GM10248 (cell line): ENCODE results near the gene BRWD1.

Experiments
- CTCF ChIA-PET: fragments of 300-600 bp; sonication (Branson Sonifier 250); formaldehyde crosslinking; extraction: SDS; loops from one replicate; lab custom pipeline; 2021; ENCODE audit warnings: antibody characterized with exemption; lab: Yijun Ruan, JAX
- POLR2A ChIA-PET: fragments of 350-650 bp; sonication (Branson Sonifier 250); formaldehyde crosslinking; extraction: SDS; loops from one replicate; lab custom pipeline; 2020; ENCODE audit warnings: antibody characterized with exemption; lab: Yijun Ruan, JAX
- DNase-seq: peaks from one replicate; pipeline ENCODE4 v3.0.0; 2012; ENCODE audit errors: extremely low spot score
- TF ChIP-seq, protein P1 (sequence below): IDR thresholded peaks from 2 replicates; pipeline ENCODE4 v1.5.1; 2012; ENCODE audit warnings: mild to moderate bottlenecking, low read depth; ENCODE audit errors: extremely low read depth, missing control alignments, control extremely low read depth

BRWD1 gene

DNA sequence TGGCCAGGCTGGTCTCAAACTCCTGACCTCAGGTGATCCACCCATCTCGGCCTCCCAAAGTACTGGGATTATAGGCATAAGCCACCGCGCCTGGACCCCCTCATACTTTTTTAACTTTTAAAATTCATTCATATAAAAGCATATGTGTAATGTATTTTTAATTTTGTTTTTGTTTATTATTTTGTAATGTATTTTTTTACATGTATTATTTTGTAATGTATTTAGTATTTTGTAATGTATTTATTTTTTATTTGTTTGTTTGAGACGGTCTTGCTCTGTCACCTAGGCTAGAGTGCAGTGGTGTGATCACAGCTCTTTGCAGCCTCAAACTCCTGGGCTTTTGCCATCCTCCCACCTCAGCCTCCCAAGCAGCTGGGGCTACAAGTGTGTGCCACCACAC, 12.0 kb upstream of the BRWD1 start:
- ChIA-PET POLR2A (interaction anchor here (0.7 kb wide), 1 partner anchor 14 kb away, joined by 3 read pairs; no protein-coding TSS in a partner anchor), CTCF (no interaction called here)
- TF ChIP-seq, protein P1, sequence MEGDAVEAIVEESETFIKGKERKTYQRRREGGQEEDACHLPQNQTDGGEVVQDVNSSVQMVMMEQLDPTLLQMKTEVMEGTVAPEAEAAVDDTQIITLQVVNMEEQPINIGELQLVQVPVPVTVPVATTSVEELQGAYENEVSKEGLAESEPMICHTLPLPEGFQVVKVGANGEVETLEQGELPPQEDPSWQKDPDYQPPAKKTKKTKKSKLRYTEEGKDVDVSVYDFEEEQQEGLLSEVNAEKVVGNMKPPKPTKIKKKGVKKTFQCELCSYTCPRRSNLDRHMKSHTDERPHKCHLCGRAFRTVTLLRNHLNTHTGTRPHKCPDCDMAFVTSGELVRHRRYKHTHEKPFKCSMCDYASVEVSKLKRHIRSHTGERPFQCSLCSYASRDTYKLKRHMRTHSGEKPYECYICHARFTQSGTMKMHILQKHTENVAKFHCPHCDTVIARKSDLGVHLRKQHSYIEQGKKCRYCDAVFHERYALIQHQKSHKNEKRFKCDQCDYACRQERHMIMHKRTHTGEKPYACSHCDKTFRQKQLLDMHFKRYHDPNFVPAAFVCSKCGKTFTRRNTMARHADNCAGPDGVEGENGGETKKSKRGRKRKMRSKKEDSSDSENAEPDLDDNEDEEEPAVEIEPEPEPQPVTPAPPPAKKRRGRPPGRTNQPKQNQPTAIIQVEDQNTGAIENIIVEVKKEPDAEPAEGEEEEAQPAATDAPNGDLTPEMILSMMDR = no peak
- DNase-seq = no peak

DNA sequence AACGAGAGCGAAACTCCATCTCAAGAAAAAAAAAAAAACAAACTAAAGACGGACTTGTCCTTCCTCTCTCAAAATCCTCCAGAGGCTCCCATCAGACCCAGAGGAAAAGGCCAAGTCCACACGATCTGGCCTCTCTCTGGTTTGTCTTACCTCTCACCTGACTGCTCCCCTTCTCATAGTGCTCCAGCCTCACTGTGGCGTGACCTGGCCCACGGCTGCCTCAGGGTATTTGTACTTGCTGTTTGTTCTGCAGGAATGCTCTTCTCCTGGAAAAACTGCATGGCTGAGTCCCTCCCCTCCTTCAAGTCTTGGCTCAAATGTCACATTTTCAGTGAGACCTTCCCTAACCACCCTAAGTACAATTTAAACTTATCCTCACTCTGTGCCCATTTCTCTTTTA, 8.0 kb upstream of the BRWD1 start:
- TF ChIP-seq, protein P1 = no peak
- CTCF ChIA-PET = no interaction called here
- no peak for DNase-seq
- POLR2A ChIA-PET = no interaction called here

DNA sequence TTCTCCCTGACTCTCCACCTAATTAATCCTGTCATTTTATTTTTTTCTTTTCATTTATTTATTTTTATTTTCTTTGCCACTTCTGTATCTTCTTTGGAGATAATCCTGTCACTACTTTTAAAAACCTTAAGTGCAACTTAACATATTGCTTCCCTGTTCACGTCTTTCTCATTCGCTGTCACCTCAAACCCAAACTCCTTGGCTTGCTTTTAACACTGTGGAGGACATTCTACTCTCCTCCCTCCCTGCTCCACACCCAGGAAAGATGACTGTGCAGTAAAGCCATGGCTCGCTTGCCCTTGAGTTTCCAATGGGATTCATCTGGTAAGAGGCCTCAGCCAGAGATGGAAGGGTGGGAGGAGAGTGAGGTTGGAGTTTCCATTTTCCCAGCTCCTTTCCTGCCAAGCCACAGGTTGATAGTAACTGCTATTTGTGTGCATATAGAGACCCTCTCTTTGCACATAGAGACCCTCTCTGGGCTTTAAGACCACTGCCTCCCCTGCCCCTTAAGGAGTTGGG, 6.4 kb upstream of the BRWD1 start:
- TF ChIP-seq, protein P1 = no peak
- POLR2A ChIA-PET = no interaction called here
- no peak for DNase-seq
- CTCF ChIA-PET = interaction anchor here (1.0 to 1.2 kb wide), 2 partner anchors 11 to 19 kb away, joined by 3 read pairs; no protein-coding TSS in a partner anchor

DNA sequence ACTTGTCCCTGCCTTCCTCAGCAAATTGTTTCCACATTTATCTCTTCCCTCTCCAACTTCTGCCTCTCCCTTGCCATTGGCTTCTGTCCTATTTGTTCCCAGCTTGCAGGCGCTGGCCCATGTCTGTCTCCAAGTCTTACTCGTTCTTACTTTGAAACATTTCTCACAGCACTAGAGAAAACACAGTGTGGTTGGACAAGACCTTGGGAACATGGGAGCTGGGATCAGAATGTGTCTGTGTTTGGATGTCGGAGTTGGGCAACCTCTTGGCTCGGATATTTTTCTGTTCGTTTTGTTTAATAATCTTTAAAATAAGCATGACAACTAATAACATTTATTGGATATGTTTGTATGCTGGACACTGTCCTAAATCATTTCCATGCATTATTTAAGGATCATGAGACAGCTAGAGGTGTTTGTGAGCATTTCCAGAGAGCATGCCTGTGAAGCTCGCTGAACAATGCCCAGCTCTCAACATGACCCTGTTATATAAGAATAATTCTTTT, 5.9 kb upstream of the BRWD1 start:
- TF ChIP-seq, protein P1 = no peak
- ChIA-PET POLR2A (no interaction called here), CTCF (no interaction called here)
- no peak for DNase-seq

DNA sequence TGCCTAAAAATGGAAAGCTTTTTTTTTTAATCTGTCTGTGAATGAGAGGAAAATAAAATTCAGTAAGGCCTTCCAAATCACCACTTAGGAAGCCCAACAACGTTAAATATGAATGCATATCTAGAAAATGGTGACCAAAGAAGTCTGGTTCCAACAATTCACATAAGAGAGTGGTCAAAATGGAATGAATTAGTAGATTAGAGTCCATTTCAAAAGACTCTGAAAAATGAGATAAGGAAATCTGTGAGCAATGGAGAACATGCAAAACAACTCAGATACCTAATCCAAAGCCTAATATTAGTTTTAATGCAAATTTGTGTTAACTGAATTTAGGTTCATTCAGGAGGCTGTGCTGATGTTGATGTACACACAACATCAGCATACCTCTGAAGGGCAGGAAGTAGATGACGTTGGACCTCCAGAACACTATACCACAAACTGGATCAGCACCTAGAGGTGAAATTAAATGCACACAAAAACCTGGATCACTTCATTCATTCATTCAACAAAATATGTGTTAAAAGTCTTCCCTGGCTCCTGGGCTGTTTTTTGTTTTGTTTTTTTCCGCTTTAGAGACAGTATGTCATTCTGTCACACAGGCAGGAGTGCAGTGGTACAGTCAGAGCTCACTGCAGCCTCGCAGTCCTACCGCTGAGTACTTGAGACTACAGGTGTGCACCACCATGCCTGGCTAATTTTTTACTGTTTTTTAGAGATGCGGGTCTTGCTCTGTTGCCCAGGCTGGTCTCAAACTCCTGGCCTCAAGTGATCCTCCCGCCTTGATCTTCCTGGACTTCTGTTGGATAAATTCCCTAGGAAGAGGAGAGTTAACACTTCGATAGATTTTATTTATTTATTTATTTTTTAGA, 4.9 kb upstream of the BRWD1 start:
- TF ChIP-seq, protein P1 = no peak
- ChIA-PET POLR2A (interaction anchor here (0.6 kb wide), 1 partner anchor 30 kb away, joined by 3 read pairs; no protein-coding TSS in a partner anchor), CTCF (interaction anchor here (1.3 kb wide), 1 partner anchor 13 kb away, joined by 3 read pairs; no protein-coding TSS in a partner anchor)
- DNase-seq = no peak
